Endometrial microvascular endothelial cells (primary cell): Measurements from ENCODE around the gene BCL11A. TPM values are rescaled to one million over a fixed set of nuclear protein-coding genes. Genes with fewer than 3 reads are reported as not detected.

ENCODE experiments used
- in situ Hi-C: cut with HindIII; loops from 2 replicates; pipeline ENCODE4 v1.10.0; 2017; ENCODE audit warnings: low sequenced_read_pairs, low pct_unique_long_range_greater_than_20kb; ENCODE audit errors: inconsistent ontology term
- total RNA-seq: library from RNA; depleted of rRNA; stranded (reverse); fragments of >200 nt; gene quantifications from one replicate; pipeline ENCODE4 v1.2.3, GENCODE V29; 2015; ENCODE audit errors: inconsistent ontology term

Gene BCL11A
- total RNA-seq, 1 donor from 2014 or later = not detected

DNA sequence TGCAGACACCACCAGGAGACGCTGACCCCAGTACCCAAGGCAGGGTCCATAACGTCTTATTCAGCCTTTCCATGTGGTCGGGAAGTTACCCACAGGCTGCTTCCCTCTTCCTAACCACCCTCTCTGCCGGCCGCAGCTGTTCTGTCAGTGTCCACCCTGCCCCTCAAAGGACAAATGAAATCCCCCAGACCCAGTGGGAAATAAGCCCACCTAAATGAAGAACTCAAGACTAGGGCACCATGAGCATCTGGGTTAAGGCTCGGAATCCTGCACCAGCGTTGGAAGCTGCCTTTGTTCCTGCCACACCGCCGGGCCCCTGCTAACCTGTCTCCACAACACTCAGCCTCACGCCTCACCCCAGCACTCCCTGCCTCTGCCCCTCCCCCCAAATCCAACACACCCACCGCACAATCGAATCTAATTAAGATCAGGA lies 21.7 kb downstream of the BCL11A start:
- in situ Hi-C loops = no loop called here

- in situ Hi-C loops = no loop called here
Observed at GRCh38 chr2:60530660-60531281, 22.7 kb downstream of the BCL11A start.

- in situ Hi-C loops = no loop called here
Observed at GRCh38 chr2:60529785-60530627, 23.4 kb downstream of the BCL11A start.

DNA sequence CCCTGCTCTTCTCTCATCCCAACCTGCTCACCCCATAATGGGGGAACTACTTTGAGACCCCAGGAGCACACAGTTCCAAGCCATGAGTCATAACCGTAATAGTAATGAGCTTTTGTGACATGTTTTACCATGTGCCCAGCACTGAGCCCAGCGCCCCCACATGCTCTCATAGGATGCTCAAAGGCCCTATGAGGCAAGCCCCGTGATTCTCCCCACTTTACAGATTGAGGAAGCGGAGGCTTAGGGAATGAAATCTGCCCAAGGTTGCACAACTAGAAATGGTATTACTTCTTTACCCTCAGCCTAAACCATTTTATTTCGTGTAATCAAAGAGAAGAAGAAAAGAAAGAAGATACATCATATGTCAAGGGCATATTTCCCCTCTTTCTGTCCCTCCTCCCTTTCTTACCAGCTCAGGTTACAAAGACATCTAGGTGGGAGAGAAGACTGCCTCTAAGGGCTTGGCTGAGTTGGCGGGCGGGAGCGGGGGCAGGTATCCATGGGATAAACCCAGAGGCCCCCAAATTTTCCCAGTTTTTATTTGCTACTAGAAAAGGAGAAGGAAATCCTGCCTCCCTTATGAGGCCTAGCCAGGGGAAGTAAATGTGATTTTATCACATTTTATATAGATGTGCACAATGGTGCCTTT lies 24.2 kb downstream of the BCL11A start:
- in situ Hi-C loops = no loop called here

- in situ Hi-C loops = no loop called here
Observed at GRCh38 chr2:60528281-60529020, 25.0 kb downstream of the BCL11A start.

GRCh38 chr2:60527762-60528161 lies 25.7 kb downstream of the BCL11A start:
- in situ Hi-C loops = no loop called here

DNA sequence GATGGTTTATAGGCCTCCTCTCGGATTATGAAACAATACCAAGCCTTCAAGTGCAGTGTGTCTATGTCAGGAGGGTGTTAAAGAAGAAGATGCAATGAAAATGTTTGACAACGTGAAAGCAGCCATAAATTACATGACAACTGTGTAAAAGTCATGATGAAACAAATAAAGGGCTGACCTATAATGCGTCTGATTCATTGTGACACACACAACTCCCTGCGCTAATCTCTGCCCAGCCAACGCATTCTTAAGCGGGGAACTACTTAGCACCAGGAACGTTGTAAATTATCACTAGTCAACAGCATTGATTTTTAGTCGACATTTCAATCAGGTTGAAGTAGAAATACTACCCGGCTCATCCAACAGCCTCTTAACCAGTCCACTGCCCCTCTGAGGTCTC lies 26.8 kb downstream of the BCL11A start:
- in situ Hi-C loops = no loop called here

- in situ Hi-C loops = no loop called here
Observed at GRCh38 chr2:60525899-60526298, 27.6 kb downstream of the BCL11A start.

DNA sequence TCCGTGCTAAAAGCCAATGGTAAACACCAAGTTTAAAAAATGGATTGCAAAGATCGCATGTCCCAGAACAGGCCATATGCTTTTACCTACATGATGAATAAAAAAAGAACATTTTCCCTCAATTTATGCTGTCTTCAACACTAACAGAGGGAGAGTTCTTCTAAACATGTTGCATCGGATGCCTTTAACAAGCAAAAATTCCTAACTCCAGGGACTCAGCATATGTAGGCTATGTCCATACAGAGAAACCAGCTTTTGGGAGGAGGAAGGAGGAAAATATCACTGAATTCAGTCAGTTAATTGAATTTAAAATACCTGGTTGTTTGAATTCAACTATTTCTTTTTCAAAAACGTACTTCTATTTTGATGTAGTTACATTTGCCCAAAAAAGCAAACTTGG lies 28.6 kb downstream of the BCL11A start:
- in situ Hi-C loops = no loop called here

DNA sequence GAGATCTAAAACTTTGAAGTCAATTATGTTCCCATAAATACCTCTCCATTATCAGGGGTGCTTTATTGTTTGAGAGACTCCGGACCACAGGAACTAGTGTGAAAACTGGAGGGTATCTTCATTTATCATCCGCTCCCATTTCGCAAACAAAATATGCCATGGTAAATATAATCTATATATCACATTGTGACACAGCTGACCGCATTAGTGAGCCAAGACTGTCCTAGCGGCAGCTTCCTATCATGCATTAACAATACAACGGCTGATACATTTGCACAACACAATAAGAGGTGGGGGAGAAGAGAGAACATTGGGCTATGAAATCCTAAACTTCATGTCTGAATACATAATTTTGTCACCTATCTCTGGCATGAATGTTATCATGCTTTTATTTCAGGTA lies 29.5 kb downstream of the BCL11A start:
- in situ Hi-C loops = no loop called here

GRCh38 chr2:60522462-60522861 lies 31.0 kb downstream of the BCL11A start:
- in situ Hi-C loops = no loop called here

- in situ Hi-C loops = no loop called here
Observed at GRCh38 chr2:60521626-60522025, 31.8 kb downstream of the BCL11A start.

GRCh38 chr2:60520917-60521539 lies 32.4 kb downstream of the BCL11A start:
- in situ Hi-C loops = no loop called here

- in situ Hi-C loops = no loop called here
Observed at GRCh38 chr2:60520151-60520876, 33.1 kb downstream of the BCL11A start.

DNA sequence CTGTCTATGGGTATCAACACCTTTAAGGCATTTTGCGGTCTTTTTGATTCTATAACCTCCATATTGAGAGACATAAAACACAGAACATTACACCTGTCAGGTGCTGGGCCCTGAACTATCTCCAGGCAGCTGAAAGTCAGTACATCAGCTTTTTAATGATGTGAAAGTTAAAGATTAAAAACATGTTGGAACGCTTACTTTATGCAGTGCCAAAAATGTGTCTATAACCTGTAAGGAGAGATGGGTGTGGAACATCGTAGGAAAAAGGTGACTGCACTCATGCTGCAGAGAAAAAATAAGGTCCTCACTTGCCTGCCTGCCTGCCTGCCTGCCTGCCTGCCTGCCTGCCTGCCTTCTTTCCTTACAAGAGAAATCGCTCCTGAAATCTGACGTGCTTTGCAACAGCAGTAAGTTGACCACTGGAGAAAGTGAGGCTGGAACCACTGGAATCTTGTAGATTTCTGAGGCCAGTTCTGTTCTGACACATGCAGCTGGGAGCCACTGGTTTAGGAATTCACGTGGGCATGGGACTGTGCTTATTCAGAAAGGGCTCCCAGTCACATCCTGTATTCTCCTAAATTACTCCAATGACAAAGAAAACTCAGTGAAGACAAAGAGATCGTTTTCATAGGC lies 34.1 kb downstream of the BCL11A start:
- in situ Hi-C loops = no loop called here

GRCh38 chr2:60518567-60518966 lies 34.9 kb downstream of the BCL11A start:
- in situ Hi-C loops = no loop called here

- in situ Hi-C loops = no loop called here
Observed at GRCh38 chr2:60517446-60517845, 36.0 kb downstream of the BCL11A start.

DNA sequence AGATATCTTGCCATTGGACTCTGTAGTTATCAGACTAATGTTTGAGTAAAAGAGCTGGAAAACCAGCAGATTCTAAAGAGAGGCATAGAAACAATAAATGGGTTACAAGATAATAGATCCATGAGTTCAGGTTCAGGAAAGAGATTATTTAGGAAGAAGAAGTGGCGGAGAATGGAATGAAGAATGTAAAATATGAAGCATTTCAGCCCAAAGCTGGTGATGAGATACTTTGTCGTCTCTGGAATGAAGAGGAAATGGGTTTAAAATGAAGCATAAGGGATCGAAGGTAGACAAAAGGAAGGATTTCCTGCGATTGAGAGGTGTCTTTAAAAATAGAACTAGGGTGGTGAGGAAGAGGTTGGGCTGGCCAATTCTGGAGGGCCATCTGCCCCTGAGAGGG lies 36.6 kb downstream of the BCL11A start:
- in situ Hi-C loops = no loop called here
